ENCODE data around the gene DUSP9. TPM values are rescaled to one million over a fixed set of nuclear protein-coding genes. Genes with fewer than 3 reads are reported as not detected.

The DUSP9 gene
- total and polyA plus RNA-seq, 10 of the 15 experiments (the other 5 are each of a cell fraction or from before 2014, with no cell fraction given), result 0.10 TPM; not detected in 9

DNA sequence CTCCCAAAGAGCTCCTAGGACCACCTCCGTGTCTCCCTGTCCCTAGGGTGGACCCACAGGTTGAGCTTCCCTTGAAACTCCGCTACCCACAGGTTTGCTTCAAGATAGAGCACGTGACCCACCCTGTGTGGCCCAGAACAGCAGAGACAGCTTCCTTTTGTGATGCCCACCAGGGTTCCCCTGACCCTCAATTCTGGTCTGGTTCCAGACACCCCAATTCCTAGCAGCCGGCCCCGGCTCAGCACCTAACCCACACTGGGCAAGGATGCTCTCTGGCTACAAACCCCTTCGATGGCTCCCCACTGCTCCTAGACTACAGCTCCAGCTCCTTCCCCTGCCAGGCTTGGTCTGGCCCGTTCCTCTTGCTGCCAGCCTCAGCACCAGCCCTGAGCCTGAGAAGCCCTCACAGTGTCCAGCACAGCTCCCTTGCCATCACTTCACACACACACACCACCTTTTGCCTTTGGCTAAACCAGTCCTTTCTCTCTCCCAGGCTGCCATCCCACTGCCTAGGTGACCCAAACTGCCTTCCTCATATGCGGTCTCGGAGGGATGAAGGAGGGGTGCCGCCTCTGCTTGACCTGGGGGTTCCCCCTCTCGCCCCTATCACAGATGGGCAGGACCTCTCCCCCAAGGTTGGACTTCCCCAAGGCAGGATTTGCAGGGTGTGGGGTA is 20.4 kb downstream of the DUSP9 start (continued):
- TF ChIP-seq, protein P1, sequence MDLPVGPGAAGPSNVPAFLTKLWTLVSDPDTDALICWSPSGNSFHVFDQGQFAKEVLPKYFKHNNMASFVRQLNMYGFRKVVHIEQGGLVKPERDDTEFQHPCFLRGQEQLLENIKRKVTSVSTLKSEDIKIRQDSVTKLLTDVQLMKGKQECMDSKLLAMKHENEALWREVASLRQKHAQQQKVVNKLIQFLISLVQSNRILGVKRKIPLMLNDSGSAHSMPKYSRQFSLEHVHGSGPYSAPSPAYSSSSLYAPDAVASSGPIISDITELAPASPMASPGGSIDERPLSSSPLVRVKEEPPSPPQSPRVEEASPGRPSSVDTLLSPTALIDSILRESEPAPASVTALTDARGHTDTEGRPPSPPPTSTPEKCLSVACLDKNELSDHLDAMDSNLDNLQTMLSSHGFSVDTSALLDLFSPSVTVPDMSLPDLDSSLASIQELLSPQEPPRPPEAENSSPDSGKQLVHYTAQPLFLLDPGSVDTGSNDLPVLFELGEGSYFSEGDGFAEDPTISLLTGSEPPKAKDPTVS (IDR thresholded peaks at IDR 0.05; ENCODE audit: low read depth, low read length), result no peak

DNA sequence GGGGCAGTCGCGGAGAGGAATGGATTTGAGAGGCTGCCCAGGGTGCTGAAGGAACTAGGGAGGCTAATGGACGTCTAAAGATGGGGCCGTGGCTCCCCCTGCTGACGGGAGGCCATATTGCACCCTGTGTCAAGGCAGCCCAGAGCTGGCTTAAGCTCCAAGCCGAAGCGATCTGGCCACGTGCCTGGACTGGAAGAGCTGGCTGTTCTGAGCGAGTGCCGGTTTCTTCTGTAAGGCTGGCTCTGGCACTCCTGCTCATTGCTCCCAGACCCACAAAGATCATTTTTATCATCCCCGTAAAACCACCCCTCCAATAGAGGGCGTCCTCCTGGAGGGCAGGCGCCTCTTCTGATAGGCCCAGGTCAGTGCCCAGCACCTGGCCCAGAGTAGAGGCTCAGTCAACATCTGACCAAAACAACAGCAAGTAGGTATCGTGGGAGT is 21.0 kb downstream of the DUSP9 start:
- DNase-seq (ENCODE audit: low read depth, low spot score) (peak; percentile 12), ATAC-seq (peak; percentile 95), FAIRE-seq (no peak)
- SMC1A ChIA-PET (ENCODE audit: uncharacterized antibody, unreplicated experiment), result interaction anchor here (0.9 to 1.8 kb wide), 2 partner anchors 81 to 129 kb away, joined by 3 to 9 read pairs; no protein-coding TSS in a partner anchor
- no TSS peak for BruUV-seq (replicated peaks)
- no peak overlapping the region for H3K9ac ChIP-seq (ENCODE audit: control insufficient read depth, insufficient read depth, low read length)
- no peaks in the 10 kb centered on the region; the same call in 2 of the 3 replicates for H3K9me3 ChIP-seq (replicated peaks; ENCODE audit: control insufficient read depth, insufficient read depth, low read length)
- 40% methylated on average over 14 of the region's 14 CpGs for WGBS (ENCODE audit: insufficient coverage, insufficient replicate concordance, low lambda C conversion rate, missing lambda C conversion rate)
- no peaks in the 10 kb centered on the region for H3K36me3 ChIP-seq (ENCODE audit: control insufficient read depth in 2 of 2, insufficient read depth in 2 of 2, low read length in 1 of 2)
- no peak for TF ChIP-seq CREM (IDR thresholded peaks at IDR 0.05; ENCODE audit: low read depth)
- TF ChIP-seq, protein P2, sequence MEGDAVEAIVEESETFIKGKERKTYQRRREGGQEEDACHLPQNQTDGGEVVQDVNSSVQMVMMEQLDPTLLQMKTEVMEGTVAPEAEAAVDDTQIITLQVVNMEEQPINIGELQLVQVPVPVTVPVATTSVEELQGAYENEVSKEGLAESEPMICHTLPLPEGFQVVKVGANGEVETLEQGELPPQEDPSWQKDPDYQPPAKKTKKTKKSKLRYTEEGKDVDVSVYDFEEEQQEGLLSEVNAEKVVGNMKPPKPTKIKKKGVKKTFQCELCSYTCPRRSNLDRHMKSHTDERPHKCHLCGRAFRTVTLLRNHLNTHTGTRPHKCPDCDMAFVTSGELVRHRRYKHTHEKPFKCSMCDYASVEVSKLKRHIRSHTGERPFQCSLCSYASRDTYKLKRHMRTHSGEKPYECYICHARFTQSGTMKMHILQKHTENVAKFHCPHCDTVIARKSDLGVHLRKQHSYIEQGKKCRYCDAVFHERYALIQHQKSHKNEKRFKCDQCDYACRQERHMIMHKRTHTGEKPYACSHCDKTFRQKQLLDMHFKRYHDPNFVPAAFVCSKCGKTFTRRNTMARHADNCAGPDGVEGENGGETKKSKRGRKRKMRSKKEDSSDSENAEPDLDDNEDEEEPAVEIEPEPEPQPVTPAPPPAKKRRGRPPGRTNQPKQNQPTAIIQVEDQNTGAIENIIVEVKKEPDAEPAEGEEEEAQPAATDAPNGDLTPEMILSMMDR (IDR thresholded peaks at IDR 0.05 in 2 of 3, conservative IDR thresholded peaks at IDR 0.05 in 1 of 3; ENCODE audit: control insufficient read depth in 2 of 3, extremely low read depth in 1 of 3, insufficient read depth in 1 of 3, low read depth in 3 of 3, low read length in 3 of 3), result peak; percentile 70 to 77 (median 76)
- TF ChIP-seq, protein P3, sequence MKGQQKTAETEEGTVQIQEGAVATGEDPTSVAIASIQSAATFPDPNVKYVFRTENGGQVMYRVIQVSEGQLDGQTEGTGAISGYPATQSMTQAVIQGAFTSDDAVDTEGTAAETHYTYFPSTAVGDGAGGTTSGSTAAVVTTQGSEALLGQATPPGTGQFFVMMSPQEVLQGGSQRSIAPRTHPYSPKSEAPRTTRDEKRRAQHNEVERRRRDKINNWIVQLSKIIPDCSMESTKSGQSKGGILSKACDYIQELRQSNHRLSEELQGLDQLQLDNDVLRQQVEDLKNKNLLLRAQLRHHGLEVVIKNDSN (IDR thresholded peaks at IDR 0.05; ENCODE audit: borderline replicate concordance, extremely low read length, insufficient read depth, low read depth, low read length), result peak; percentile 43
- peak; percentile 59 for TF ChIP-seq RAD21 (IDR thresholded peaks at IDR 0.05; ENCODE audit: insufficient read depth, low read depth, low read length)
- TF ChIP-seq BHLHE40 (IDR thresholded peaks at IDR 0.05; ENCODE audit: borderline replicate concordance in 1 of 2, low read depth in 2 of 2, low read length in 1 of 2), result peak in 1 of 2 experiments; percentile 59; a peak in 1 of 4 replicates
- TF ChIP-seq POLR2AphosphoS2 (IDR thresholded peaks at IDR 0.05; ENCODE audit: low read depth, low read length), result no peak
- TF ChIP-seq SMC3 (IDR thresholded peaks at IDR 0.05; ENCODE audit: borderline replicate concordance, low read length), result peak; percentile 54; the same call in 1 of the 2 replicates
- TF ChIP-seq YY1 (IDR thresholded peaks at IDR 0.05; ENCODE audit: low read depth, low read length), result peak; percentile 77
- TF ChIP-seq, protein P4, sequence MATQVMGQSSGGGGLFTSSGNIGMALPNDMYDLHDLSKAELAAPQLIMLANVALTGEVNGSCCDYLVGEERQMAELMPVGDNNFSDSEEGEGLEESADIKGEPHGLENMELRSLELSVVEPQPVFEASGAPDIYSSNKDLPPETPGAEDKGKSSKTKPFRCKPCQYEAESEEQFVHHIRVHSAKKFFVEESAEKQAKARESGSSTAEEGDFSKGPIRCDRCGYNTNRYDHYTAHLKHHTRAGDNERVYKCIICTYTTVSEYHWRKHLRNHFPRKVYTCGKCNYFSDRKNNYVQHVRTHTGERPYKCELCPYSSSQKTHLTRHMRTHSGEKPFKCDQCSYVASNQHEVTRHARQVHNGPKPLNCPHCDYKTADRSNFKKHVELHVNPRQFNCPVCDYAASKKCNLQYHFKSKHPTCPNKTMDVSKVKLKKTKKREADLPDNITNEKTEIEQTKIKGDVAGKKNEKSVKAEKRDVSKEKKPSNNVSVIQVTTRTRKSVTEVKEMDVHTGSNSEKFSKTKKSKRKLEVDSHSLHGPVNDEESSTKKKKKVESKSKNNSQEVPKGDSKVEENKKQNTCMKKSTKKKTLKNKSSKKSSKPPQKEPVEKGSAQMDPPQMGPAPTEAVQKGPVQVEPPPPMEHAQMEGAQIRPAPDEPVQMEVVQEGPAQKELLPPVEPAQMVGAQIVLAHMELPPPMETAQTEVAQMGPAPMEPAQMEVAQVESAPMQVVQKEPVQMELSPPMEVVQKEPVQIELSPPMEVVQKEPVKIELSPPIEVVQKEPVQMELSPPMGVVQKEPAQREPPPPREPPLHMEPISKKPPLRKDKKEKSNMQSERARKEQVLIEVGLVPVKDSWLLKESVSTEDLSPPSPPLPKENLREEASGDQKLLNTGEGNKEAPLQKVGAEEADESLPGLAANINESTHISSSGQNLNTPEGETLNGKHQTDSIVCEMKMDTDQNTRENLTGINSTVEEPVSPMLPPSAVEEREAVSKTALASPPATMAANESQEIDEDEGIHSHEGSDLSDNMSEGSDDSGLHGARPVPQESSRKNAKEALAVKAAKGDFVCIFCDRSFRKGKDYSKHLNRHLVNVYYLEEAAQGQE (IDR thresholded peaks at IDR 0.05; ENCODE audit: low read depth, low read length), result peak; percentile 26; the same call in 1 of the 2 replicates
- no peaks in the 10 kb centered on the region for H4K20me1 ChIP-seq (ENCODE audit: control insufficient read depth, insufficient read depth)
- H3K27me3 ChIP-seq (replicated peaks in 1 of 2; ENCODE audit: control insufficient read depth in 2 of 2, insufficient read depth in 2 of 2, low read length in 1 of 2), result no peaks in the 10 kb centered on the region
- RAD21 ChIA-PET (ENCODE audit: unreplicated experiment), result interaction anchor here (0.9 to 3.7 kb wide), 10 partner anchors 10 to 726 kb away, joined by 3 to 26 read pairs (median 5); no protein-coding TSS in a partner anchor
- POLR2A ChIA-PET, result no interaction called here
- H3K79me2 ChIP-seq (ENCODE audit: control insufficient read depth, insufficient read depth, low read length), result no peaks in the 10 kb centered on the region
- no peaks in the 10 kb centered on the region for H3K4me1 ChIP-seq (ENCODE audit: control insufficient read depth, insufficient read depth, low read length)
- CTCF ChIA-PET, result interaction anchor here (0.6 to 4.5 kb wide), 27 partner anchors 9 to 725 kb away, joined by 3 to 28 read pairs (median 4); partner anchors contain the start of gene DUSP9
- intact Hi-C loops (cut with micrococcal nuclease; ENCODE audit: unreplicated experiment), result loop anchor here (1.0 to 5.0 kb wide), 4 partner anchors 56 to 709 kb away; no protein-coding TSS in a partner anchor
- no peak overlapping the region for H2AFZ ChIP-seq (ENCODE audit: control insufficient read depth, low read depth, low read length)
- in situ Hi-C loops (cut with MboI), result no loop called here
- H3K4me3 ChIP-seq, result no peak overlapping the region
- no peak overlapping the region for H3K4me2 ChIP-seq (ENCODE audit: control insufficient read depth, insufficient read depth)
- H3K27ac ChIP-seq (ENCODE audit: control insufficient read depth, insufficient read depth), result no peak overlapping the region

Measured in GM12878 (cell line).